Measurements from ENCODE around the gene LSM10. TPM values are rescaled to one million over a fixed set of nuclear protein-coding genes. Genes with fewer than 3 reads are reported as not detected.

LSM10 gene
- total and polyA plus RNA-seq, 2 of the 4 experiments (the other 2 are of a cell fraction): 11.7 to 78.9 TPM

- H3K9me1 ChIP-seq (ENCODE audit: insufficient read depth, low read length): peaks cover 24% of the 10 kb centered on the region
- H3K4ac ChIP-seq (ENCODE audit: low read depth, low read length): no peak overlapping the region
- H4K5ac ChIP-seq (ENCODE audit: low read depth, low read length): no peak overlapping the region
- H3K9me3 ChIP-seq (ENCODE audit: control insufficient read depth, insufficient read depth, low read length): no peaks in the 10 kb centered on the region
- H2AK9ac ChIP-seq (replicated peaks; ENCODE audit: low read depth, low read length, poor library complexity): no peak overlapping the region
- no peak overlapping the region for H3K23ac ChIP-seq (ENCODE audit: low read depth, low read length)
- H2BK5ac ChIP-seq (ENCODE audit: low read depth, low read length, poor library complexity, severe bottlenecking): no peak overlapping the region
- in situ Hi-C loops (cut with MboI; ENCODE audit: low sequenced_read_pairs) (no loop called here), intact Hi-C loops (cut with micrococcal nuclease) (no loop called here), dilution Hi-C loops (cut with HindIII; ENCODE audit: low sequenced_read_pairs, unreplicated experiment) (no loop called here)
- peaks cover 23% of the 10 kb centered on the region for H3K36me3 ChIP-seq (ENCODE audit: control insufficient read depth, insufficient read depth, low read length)
- H3K14ac ChIP-seq (replicated peaks; ENCODE audit: low read depth, low read length): no peak overlapping the region
- H3K4me2 ChIP-seq (ENCODE audit: low read depth, low read length): no peak overlapping the region
- H3K27me3 ChIP-seq (ENCODE audit: control insufficient read depth, insufficient read depth, low read length): no peaks in the 10 kb centered on the region
- H4K20me1 ChIP-seq (ENCODE audit: insufficient read depth, low read length): peaks cover 5% of the 10 kb centered on the region; the same call in 1 of the 2 replicates
- no peak overlapping the region for H3K4me3 ChIP-seq (ENCODE audit: insufficient read depth, low read depth, low read length)
- no peak for DNase-seq
- no peak overlapping the region for H2BK120ac ChIP-seq (ENCODE audit: low read depth, low read length)
- H2AK5ac ChIP-seq (ENCODE audit: low read depth, low read length): no peak overlapping the region
- WGBS, 2 experiments (ENCODE audit: extremely low coverage in 2 of 2, insufficient read length in 1 of 2): no CpG with 5 or more reads among the region's 8 CpGs
- no peak overlapping the region for H2AFZ ChIP-seq (replicated peaks; ENCODE audit: low read length, poor library complexity)
- ChIA-PET CTCF (no interaction called here), POLR2A (ENCODE audit: unreplicated experiment) (interaction anchor here (0.6 kb wide), 1 partner anchor 241 kb away, joined by 9 read pairs; no protein-coding TSS in a partner anchor)
- H2BK20ac ChIP-seq (ENCODE audit: low read depth, low read length): no peak overlapping the region
- no peak for ATAC-seq (ENCODE audit: low read depth)
- no peak overlapping the region for H3K56ac ChIP-seq (ENCODE audit: extremely low read depth, insufficient read depth, low read length)
- H4K91ac ChIP-seq (ENCODE audit: insufficient read depth, low read depth, low read length): no peak overlapping the region
- H4K8ac ChIP-seq (ENCODE audit: low read depth in 2 of 2, low read length in 2 of 2): no peak overlapping the region
- peaks cover 16% of the 10 kb centered on the region for H3K4me1 ChIP-seq (ENCODE audit: control insufficient read depth, insufficient read depth, low read length)
- no peak overlapping the region for H2BK15ac ChIP-seq (ENCODE audit: low read depth, low read length)
- no peak overlapping the region for H3K18ac ChIP-seq (ENCODE audit: low read depth, low read length)
- no peak overlapping the region for H3K27ac ChIP-seq (ENCODE audit: insufficient read depth, low read length)
- BruUV-seq (replicated peaks): no TSS peak
- no peak overlapping the region for H3K9ac ChIP-seq (ENCODE audit: low read depth, low read length)
- TF ChIP-seq MXI1 (IDR thresholded peaks at IDR 0.05; ENCODE audit: borderline replicate concordance, low read depth, low read length): no peak
- TF ChIP-seq RCOR1 (IDR thresholded peaks at IDR 0.05; ENCODE audit: insufficient replicate concordance, low read length): no peak
- TF ChIP-seq MAZ (IDR thresholded peaks at IDR 0.05; ENCODE audit: borderline replicate concordance, low read depth, low read length): no peak
- no peak for TF ChIP-seq POLR2A (IDR thresholded peaks at IDR 0.05; ENCODE audit: low read depth, low read length)
- TF ChIP-seq BHLHE40 (IDR thresholded peaks at IDR 0.05; ENCODE audit: low read depth, low read length): no peak
- TF ChIP-seq SMC3 (IDR thresholded peaks at IDR 0.05; ENCODE audit: low read depth, low read length): no peak
- TF ChIP-seq NFE2L2 (IDR thresholded peaks at IDR 0.05; ENCODE audit: low read depth, low read length): no peak
- no peak for TF ChIP-seq ELK1 (IDR thresholded peaks at IDR 0.05; ENCODE audit: borderline replicate concordance, low read depth, low read length)
- TF ChIP-seq RAD21 (IDR thresholded peaks at IDR 0.05; ENCODE audit: low read length): no peak
- TF ChIP-seq MAFK (IDR thresholded peaks at IDR 0.05; ENCODE audit: low read depth, low read length): no peak
- TF ChIP-seq USF2 (IDR thresholded peaks at IDR 0.05; ENCODE audit: low read depth, low read length): no peak
- no peak for TF ChIP-seq FOS (IDR thresholded peaks at IDR 0.05; ENCODE audit: low read depth, low read length)
- no peak for TF ChIP-seq CHD1 (IDR thresholded peaks at IDR 0.05; ENCODE audit: low read depth, low read length)
- no peak for TF ChIP-seq RFX5 (IDR thresholded peaks at IDR 0.05; ENCODE audit: low read depth, low read length)
- TF ChIP-seq CTCF (conservative IDR thresholded peaks at IDR 0.05; ENCODE audit: low read depth, low read length): no peak
- TF ChIP-seq CEBPB (IDR thresholded peaks at IDR 0.05; ENCODE audit: low read depth, low read length): no peak
- peaks cover 11 to 56% of the 10 kb centered on the region in 2 experiments for H3K79me1 ChIP-seq (ENCODE audit: low read depth in 1 of 2, low read length in 2 of 2)
Observed at GRCh38 chr1:36391271-36391670, 6.4 kb downstream of the LSM10 start.
